ENCODE results near the gene GBA2. TPM values are rescaled to one million over a fixed set of nuclear protein-coding genes. Genes with fewer than 3 reads are reported as not detected.

The GBA2 gene
- total RNA-seq, 2 donors from 2014 or later = 68.4 to 81.4 TPM

DNA sequence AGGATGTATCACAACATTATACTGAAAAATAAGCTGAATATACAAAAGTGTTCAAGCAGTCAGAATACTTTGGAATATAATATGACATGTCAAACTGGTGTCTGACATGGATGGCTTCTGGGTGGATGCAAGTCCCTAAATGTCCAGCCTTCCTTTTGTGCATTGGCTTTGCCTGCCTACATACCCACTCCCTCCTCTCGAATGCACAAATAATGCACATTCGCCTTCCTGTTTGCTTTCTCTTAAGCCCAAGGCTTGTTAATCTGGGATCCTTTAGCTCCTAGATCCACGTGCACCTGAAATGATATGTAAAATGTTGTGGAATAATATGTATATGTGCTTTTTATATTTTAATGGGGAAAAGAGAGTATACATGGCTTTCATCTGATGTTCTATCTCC is 29.5 kb upstream of the GBA2 start:
- Mint-ChIP-seq H3K36me3 (peaks cover 2% of the 10 kb centered on the region), H3K4me3 (no peak overlapping the region), H3K27me3 (no peaks in the 10 kb centered on the region), H3K9me3 (no peaks in the 10 kb centered on the region), H3K4me1 (ENCODE audit: low read depth in 2 of 2) (no peaks in the 10 kb centered on the region), H3K27ac (no peak overlapping the region)
- ATAC-seq (no peak), DNase-seq (ENCODE audit: low spot score) (no peak)

DNA sequence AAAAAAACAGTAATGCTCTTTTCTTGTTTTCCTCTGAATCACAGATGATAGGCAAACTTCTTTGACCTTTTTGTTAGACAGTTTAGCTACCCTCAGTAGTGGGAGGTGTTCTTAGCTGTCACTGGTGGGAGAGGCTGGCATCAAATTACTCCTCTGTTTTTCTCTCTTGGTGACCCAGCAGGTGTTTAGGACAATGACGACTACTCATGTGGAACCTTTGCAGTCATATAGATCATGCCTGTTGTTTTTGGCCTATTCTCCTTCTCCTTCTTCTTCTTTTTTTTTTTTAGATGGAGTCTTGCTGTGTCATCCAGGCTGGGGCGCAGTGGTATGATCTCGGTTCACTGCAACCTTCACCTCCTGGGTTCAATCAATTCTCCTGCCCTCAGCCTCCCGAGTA is 27.0 kb upstream of the GBA2 start:
- Mint-ChIP-seq H3K4me3 (no peak overlapping the region), H3K27ac (no peak overlapping the region), H3K36me3 (no peaks in the 10 kb centered on the region), H3K9me3 (no peaks in the 10 kb centered on the region), H3K27me3 (no peaks in the 10 kb centered on the region), H3K4me1 (ENCODE audit: low read depth in 2 of 2) (no peaks in the 10 kb centered on the region)
- DNase-seq (ENCODE audit: low spot score) (no peak), ATAC-seq (no peak)

DNA sequence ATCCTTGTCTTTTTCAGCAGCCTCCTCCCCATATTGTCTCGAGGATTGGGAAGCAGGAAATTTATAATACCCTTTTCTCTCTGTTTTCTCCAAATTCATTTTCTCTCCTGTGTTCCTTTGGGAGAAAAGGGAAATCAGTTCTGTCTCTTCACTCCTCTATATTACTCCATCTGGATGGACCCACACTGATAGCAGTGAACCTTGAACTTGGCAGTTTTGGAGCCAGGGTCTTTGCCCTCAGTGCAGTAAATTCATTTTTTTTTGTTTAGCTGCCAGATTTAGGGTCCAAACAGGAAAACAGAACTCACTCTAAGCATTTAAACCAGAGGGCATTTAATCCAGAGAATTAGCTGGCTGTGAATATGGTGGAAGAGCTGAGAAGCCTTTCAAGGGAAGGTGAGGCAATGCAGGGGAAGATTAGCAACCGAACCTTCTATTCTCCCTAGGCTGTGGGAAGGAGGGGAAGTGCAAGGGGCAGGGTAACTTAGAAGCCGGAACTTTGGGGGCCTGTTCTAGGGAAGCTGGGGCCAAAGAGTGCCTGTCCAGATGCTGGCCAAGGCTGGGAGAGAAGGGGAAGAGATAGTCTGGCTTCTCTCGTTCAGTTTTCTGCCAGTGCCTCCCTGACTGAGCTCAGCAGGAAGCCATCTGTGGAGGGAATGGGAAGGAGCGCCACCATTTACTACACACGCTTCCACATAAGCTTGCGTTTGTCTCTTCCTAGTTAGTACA is 26.0 kb upstream of the GBA2 start:
- no peak overlapping the region for H3K4me3 Mint-ChIP-seq
- no peak for DNase-seq (ENCODE audit: low spot score)
- no peaks in the 10 kb centered on the region for H3K9me3 Mint-ChIP-seq
- H3K4me1 Mint-ChIP-seq (ENCODE audit: low read depth in 2 of 2) = no peaks in the 10 kb centered on the region
- H3K27me3 Mint-ChIP-seq = no peaks in the 10 kb centered on the region
- no peak for ATAC-seq
- H3K27ac Mint-ChIP-seq = no peak overlapping the region
- no peaks in the 10 kb centered on the region for H3K36me3 Mint-ChIP-seq

DNA sequence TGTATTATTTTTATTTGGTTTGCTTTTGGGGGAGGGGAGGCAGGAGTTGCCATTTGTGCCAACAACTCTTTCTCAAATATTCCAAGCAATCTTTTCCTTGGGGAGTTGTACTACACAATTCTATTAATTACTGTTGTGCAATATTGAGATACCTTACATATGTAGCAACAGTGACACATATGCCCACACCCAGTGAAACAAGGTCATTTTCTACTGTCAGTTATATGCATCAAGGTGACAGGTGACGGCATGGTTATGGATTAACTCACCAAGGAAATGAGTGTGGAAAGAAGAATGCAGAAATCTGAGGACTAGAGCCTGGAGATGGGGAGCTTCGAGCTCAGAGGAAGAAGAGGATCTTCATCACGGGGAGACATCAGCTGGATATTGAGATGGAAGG is 22.9 kb upstream of the GBA2 start:
- H3K4me3 Mint-ChIP-seq = no peak overlapping the region
- no peaks in the 10 kb centered on the region for H3K27me3 Mint-ChIP-seq
- H3K36me3 Mint-ChIP-seq = no peaks in the 10 kb centered on the region
- DNase-seq (ENCODE audit: low spot score) (no peak), ATAC-seq (no peak)
- no peak overlapping the region for H3K27ac Mint-ChIP-seq
- no peaks in the 10 kb centered on the region for H3K9me3 Mint-ChIP-seq
- H3K4me1 Mint-ChIP-seq (ENCODE audit: low read depth in 2 of 2) = no peaks in the 10 kb centered on the region

DNA sequence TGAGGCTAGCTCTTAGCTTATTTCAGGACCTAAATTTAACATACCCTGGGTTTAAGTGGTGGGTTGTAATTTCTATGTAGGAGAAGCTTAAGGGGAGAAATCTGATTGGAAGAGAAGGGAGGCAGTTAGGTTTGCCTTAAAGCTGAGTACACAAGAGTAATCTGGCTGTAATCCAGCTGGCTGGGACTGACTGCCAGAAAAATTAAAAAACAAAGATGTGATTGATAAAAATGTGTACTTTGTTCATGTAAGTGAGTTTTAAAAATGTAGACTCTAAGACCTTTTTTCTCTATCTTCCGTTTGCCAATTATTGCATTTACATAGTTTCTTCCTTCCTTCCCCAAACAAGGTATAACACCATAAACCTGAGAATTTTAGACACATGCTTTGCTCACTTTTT is 22.5 kb upstream of the GBA2 start:
- no peaks in the 10 kb centered on the region for H3K27me3 Mint-ChIP-seq
- ATAC-seq = no peak
- no peak overlapping the region for H3K4me3 Mint-ChIP-seq
- H3K4me1 Mint-ChIP-seq (ENCODE audit: low read depth in 2 of 2) = no peaks in the 10 kb centered on the region
- H3K27ac Mint-ChIP-seq = no peak overlapping the region
- no peak for DNase-seq (ENCODE audit: low spot score)
- no peaks in the 10 kb centered on the region for H3K36me3 Mint-ChIP-seq
- no peaks in the 10 kb centered on the region for H3K9me3 Mint-ChIP-seq

DNA sequence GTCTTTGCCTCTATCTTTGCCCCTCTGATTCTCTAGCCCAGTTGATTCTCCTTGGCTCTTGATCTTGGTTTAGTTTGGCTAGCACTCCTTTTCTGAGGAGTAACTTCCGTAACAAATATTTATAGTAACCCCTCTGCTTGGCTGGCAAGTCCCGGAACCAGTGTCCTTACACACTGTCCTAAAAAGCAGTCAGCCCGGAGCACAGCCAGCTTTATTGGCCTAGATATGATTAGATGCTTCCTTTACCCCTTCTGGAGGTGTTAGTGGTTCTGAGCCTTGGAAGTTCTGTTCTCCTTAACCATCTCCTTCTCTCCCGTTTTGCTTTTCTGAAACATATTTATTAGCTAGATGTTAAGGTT is 22.0 kb upstream of the GBA2 start:
- Mint-ChIP-seq H3K27me3 (no peaks in the 10 kb centered on the region), H3K27ac (no peak overlapping the region), H3K4me1 (ENCODE audit: low read depth in 2 of 2) (no peaks in the 10 kb centered on the region), H3K36me3 (no peaks in the 10 kb centered on the region), H3K9me3 (no peaks in the 10 kb centered on the region), H3K4me3 (no peak overlapping the region)
- DNase-seq (ENCODE audit: low spot score) = no peak
- no peak for ATAC-seq

DNA sequence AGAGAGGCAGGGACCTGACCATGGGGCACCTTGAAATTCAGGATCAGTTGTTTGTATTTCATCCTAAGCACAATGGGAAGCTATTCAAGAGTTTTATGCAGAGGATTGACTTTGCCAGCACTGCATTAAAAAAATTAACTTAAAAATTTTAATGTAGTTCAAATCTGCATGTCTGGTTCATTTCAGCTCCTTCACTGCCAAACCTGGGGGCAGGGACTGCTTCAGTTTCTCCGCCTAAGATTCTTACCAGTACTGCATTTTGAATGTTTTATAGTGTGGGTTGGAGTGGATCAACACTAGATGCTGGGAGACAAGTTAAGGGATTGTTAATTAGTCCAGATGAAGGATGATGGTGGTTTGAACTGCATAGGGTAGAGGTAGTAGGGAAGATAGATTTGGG is 20.7 kb upstream of the GBA2 start:
- no peak overlapping the region for H3K27ac Mint-ChIP-seq
- H3K4me3 Mint-ChIP-seq = no peak overlapping the region
- no peaks in the 10 kb centered on the region for H3K9me3 Mint-ChIP-seq
- no peaks in the 10 kb centered on the region for H3K4me1 Mint-ChIP-seq (ENCODE audit: low read depth in 2 of 2)
- H3K27me3 Mint-ChIP-seq = no peaks in the 10 kb centered on the region
- DNase-seq (ENCODE audit: low spot score) (no peak), ATAC-seq (no peak)
- no peaks in the 10 kb centered on the region for H3K36me3 Mint-ChIP-seq

DNA sequence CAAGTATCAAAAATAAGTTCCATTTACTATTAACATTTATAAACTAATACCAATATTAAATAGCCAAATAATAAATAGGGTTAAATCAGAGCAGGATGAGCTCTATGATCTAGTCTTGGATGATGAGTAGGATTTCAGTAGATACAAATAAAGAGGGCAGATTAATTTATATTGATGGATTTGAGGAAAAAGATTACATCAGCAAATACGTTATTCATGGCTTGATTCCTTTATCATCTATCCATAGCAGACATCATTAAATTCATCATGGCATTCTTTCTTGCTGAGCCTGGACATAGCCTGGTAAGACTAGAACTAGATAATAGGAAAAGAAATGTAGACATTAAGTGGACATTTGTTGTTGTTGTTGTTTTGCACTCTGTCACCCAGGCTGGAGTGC is 18.4 kb upstream of the GBA2 start:
- ATAC-seq (no peak), DNase-seq (ENCODE audit: low spot score) (no peak)
- H3K27me3 Mint-ChIP-seq = no peaks in the 10 kb centered on the region
- H3K4me1 Mint-ChIP-seq (ENCODE audit: low read depth in 2 of 2) = no peaks in the 10 kb centered on the region
- no peak overlapping the region for H3K27ac Mint-ChIP-seq
- no peak overlapping the region for H3K4me3 Mint-ChIP-seq
- H3K36me3 Mint-ChIP-seq = no peaks in the 10 kb centered on the region
- H3K9me3 Mint-ChIP-seq = no peaks in the 10 kb centered on the region

DNA sequence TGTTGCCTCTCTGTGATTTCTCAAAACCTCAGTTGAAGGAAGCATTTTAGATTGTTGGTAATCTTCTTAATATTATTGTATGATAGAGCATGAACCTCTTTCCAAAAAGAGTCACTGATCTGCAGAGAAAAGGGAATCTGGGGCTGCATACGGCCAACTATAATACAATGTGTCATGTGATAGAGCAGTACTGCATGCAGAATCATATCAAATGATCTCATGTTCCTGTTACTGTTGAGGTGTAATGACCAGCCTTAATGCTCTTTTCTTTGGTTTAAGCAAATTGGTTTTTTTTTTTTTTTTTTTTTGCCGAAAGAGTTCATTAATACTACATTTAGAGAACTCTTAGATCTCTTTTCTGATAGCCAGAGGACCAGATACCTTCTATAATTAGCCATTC is 18.0 kb upstream of the GBA2 start:
- ATAC-seq (no peak), DNase-seq (ENCODE audit: low spot score) (no peak)
- Mint-ChIP-seq H3K4me1 (ENCODE audit: low read depth in 2 of 2) (no peaks in the 10 kb centered on the region), H3K36me3 (no peaks in the 10 kb centered on the region), H3K27ac (no peak overlapping the region), H3K27me3 (no peaks in the 10 kb centered on the region), H3K9me3 (no peaks in the 10 kb centered on the region), H3K4me3 (no peak overlapping the region)

DNA sequence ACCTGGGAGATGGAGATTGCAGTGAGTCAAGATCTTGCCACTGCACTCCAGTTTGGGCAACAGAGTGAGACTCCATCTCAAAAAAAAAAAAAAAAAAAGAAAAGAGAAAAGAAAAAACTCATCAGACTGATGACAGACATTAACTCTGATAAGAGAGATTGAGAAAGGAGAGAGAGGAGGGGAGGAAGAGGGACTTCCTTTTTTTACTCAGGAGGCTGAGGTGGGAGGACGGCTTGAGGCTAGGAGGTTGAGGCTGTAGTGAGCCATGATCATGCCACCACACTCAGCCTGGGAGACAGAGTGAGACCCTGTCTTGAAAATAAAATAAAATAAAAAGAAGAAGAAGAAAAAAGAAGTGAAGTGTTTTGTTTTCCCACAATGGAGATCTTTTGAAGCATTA is 14.8 kb upstream of the GBA2 start:
- Mint-ChIP-seq H3K27ac (no peak overlapping the region), H3K4me1 (ENCODE audit: low read depth in 2 of 2) (peaks cover 2% of the 10 kb centered on the region in 2 donors), H3K27me3 (no peaks in the 10 kb centered on the region), H3K9me3 (no peaks in the 10 kb centered on the region), H3K36me3 (no peaks in the 10 kb centered on the region), H3K4me3 (no peak overlapping the region)
- DNase-seq (ENCODE audit: low spot score) (no peak), ATAC-seq (no peak)

DNA sequence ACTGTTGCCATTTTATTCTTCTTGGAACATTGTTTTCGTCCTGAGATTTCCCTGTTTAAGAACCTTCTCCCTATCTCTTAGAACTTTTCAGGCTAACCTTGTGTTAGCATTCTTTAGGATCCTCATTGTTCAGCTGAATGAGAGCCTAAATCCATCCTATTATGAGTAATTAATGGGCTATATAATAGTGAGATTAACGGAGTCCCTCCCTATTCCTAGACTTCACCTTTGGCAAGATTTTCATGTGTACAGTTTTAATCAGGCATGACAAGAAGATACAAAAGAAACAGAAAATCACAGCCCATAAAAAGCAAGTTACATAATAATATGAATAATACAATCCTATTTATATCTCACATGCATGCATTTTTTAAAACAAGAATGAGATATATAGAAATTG is 14.2 kb upstream of the GBA2 start:
- Mint-ChIP-seq H3K4me3 (no peak overlapping the region), H3K9me3 (no peaks in the 10 kb centered on the region), H3K4me1 (ENCODE audit: low read depth in 2 of 2) (peaks cover 6 to 7% of the 10 kb centered on the region in 2 donors), H3K36me3 (no peaks in the 10 kb centered on the region), H3K27me3 (no peaks in the 10 kb centered on the region), H3K27ac (no peak overlapping the region)
- ATAC-seq = no peak
- no peak for DNase-seq (ENCODE audit: low spot score)

DNA sequence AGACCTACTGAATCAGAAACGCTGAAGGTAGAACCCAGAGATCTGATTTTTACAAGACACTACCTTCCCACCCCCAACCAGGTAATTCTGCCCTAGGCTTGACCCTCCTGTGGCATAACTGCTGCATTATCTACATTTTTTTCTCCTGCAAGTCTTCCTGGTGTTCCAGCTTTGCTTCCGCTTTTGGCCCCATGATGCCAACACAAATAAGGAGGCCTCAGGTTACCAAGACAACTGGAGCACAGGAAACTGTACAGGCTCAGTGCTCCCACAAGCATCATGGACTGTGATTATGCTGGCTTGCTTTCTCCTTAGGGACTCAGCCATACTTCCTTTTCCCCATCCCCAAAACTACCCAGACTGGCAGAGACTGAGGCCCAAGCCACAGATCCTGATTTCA is 11.6 kb upstream of the GBA2 start:
- Mint-ChIP-seq H3K9me3 (no peaks in the 10 kb centered on the region), H3K27me3 (no peaks in the 10 kb centered on the region), H3K36me3 (no peaks in the 10 kb centered on the region), H3K27ac (no peak overlapping the region), H3K4me1 (ENCODE audit: low read depth in 2 of 2) (peaks cover 22 to 25% of the 10 kb centered on the region in 2 donors), H3K4me3 (no peak overlapping the region)
- no peak for DNase-seq (ENCODE audit: low spot score)
- ATAC-seq = no peak

DNA sequence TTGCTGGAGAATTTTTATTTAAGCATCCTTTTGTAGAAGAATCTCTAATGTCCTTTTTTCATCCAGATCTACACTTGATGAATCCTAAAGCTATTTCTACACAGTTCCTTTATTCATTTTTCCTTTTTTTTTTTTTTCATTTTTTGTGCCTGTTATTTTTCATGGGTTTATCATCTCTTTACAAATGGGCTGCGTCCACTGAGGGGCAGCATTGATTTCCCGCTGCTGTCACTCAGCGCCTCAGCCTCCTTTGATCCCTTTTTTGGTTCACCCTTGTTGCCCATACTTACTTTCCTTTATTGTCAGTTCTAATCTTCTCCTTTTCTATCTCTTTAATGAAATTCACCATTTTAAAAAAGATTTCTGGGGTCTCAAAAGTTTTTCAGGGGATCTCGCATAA is 10.8 kb upstream of the GBA2 start:
- Mint-ChIP-seq H3K27ac (no peak overlapping the region), H3K4me1 (ENCODE audit: low read depth in 2 of 2) (peaks cover 22 to 25% of the 10 kb centered on the region in 2 donors), H3K36me3 (no peaks in the 10 kb centered on the region), H3K4me3 (no peak overlapping the region), H3K9me3 (no peaks in the 10 kb centered on the region), H3K27me3 (no peaks in the 10 kb centered on the region)
- no peak for DNase-seq (ENCODE audit: low spot score)
- no peak for ATAC-seq

DNA sequence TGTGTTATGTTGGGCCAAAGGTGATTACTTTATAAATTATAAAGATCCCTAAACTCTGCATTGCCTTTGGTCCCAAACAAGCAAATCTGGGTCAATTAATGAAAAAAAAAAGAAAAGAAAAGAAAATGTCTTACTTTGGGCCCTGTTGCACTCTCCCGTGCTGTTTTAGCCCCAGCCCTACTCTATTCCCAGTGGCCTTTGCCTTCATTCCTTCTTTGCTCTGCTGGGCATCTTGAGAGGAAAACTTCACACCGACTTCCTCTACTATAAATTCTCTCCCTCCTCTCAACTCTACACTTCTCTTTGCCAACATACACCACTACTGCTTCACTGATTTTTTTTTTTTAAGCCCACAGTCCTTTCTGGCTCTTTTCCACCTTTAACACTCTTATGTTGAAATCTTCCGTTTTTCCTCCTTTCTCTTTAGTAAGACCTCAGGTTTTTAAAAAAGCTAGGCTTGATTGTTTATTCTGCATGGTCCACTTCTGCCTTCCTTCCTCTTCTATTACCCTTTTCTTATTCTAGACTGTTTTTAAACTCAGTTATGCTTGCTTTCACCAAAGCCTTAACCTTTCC is 9.5 kb upstream of the GBA2 start:
- H3K36me3 Mint-ChIP-seq = no peaks in the 10 kb centered on the region
- H3K4me3 Mint-ChIP-seq = peak overlapping the region; percentile 43
- no peaks in the 10 kb centered on the region for H3K9me3 Mint-ChIP-seq
- peaks cover 22 to 25% of the 10 kb centered on the region in 2 donors for H3K4me1 Mint-ChIP-seq (ENCODE audit: low read depth in 2 of 2)
- no peak for DNase-seq (ENCODE audit: low spot score)
- peak overlapping the region in 1 of 2 donors; percentile 94 for H3K27ac Mint-ChIP-seq
- no peak for ATAC-seq
- no peaks in the 10 kb centered on the region for H3K27me3 Mint-ChIP-seq

DNA sequence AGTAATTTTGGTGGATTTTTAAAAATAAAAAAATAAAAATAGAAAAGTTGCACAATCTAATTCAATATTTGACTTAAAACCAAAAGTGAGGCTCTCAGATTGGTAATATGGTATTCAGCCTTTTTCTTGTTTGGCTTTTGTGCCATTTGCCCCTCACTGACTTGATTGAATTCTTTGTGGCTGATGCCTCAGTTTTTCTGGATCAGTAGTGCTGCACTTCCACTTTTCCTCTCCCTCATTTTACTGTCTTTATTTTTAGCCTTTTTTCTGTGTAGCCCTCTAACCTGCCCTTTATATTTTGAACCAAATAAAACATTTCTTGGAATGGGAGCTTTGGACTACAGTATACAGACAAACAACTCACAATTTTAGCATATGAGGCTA is 8.9 kb upstream of the GBA2 start:
- ATAC-seq (no peak), DNase-seq (ENCODE audit: low spot score) (no peak)
- H3K27me3 Mint-ChIP-seq = no peaks in the 10 kb centered on the region
- H3K9me3 Mint-ChIP-seq = no peaks in the 10 kb centered on the region
- peaks cover 22 to 25% of the 10 kb centered on the region in 2 donors for H3K4me1 Mint-ChIP-seq (ENCODE audit: low read depth in 2 of 2)
- no peaks in the 10 kb centered on the region for H3K36me3 Mint-ChIP-seq
- H3K4me3 Mint-ChIP-seq = peak overlapping the region; percentile 93
- peak overlapping the region; percentile 80 to 94 for H3K27ac Mint-ChIP-seq
